HG02870 (cell line): Measurements from ENCODE around the gene COL9A3.
"Not testable (repeated sequence)": the region's sequence is repeated elsewhere in the genome, so short reads cannot be mapped to it uniquely, and the experiment has no call there.

Source experiments
- ATAC-seq: cut with Tn5 transposase; IDR thresholded peaks from one replicate; pipeline ENCODE4 v1.9.1; 2021; ENCODE audit warnings: mild to moderate bottlenecking, moderate library complexity; ENCODE audit not compliant: unreplicated experiment

COL9A3 gene

GRCh38 chr20:62852841-62853240 is 36.0 kb downstream of the COL9A3 start:
- ATAC-seq: no peak

- ATAC-seq: not testable (repeated sequence)
Measured at GRCh38 chr20:62853304-62853703, 36.5 kb downstream of the COL9A3 start.

GRCh38 chr20:62854121-62854520 is 37.3 kb downstream of the COL9A3 start:
- no peak for ATAC-seq

GRCh38 chr20:62855120-62855519 is 38.3 kb downstream of the COL9A3 start:
- no peak for ATAC-seq

- ATAC-seq: no peak
Measured at GRCh38 chr20:62856931-62857619, 40.2 kb downstream of the COL9A3 start.

- ATAC-seq: no peak
Measured at GRCh38 chr20:62858058-62858830, 41.4 kb downstream of the COL9A3 start.

GRCh38 chr20:62859721-62860120 is 42.9 kb downstream of the COL9A3 start:
- no peak for ATAC-seq

GRCh38 chr20:62860391-62860923 is 43.6 kb downstream of the COL9A3 start:
- no peak for ATAC-seq

- peak; percentile 24 for ATAC-seq
Measured at GRCh38 chr20:62860924-62861691, 44.3 kb downstream of the COL9A3 start.

GRCh38 chr20:62861726-62862336 is 45.0 kb downstream of the COL9A3 start, which contains the start of gene TCFL5:
TSS of gene TCFL5 (minus strand) at chr20:62861822. CDS start at chr20:62861670, 152 bp downstream.
- ATAC-seq: peak; percentile 53

GRCh38 chr20:62864207-62864606 is 47.4 kb downstream of the COL9A3 start:
- ATAC-seq: no peak

GRCh38 chr20:62872184-62872847 is 55.5 kb downstream of the COL9A3 start:
- no peak for ATAC-seq

GRCh38 chr20:62872862-62873261 is 56.0 kb downstream of the COL9A3 start:
- ATAC-seq: no peak

GRCh38 chr20:62873280-62873679 is 56.4 kb downstream of the COL9A3 start:
- no peak for ATAC-seq

- ATAC-seq: not testable (repeated sequence)
Measured at GRCh38 chr20:62873681-62874031, 56.8 kb downstream of the COL9A3 start.

GRCh38 chr20:62874964-62875344 is 58.1 kb downstream of the COL9A3 start:
- no peak for ATAC-seq

GRCh38 chr20:62875419-62876361 is 58.8 kb downstream of the COL9A3 start:
- no peak for ATAC-seq

GRCh38 chr20:62876501-62876901 is 59.7 kb downstream of the COL9A3 start:
- ATAC-seq: no peak
